ENCODE data around the gene PRDX6. TPM values are rescaled to one million over a fixed set of nuclear protein-coding genes. Genes with fewer than 3 reads are reported as not detected.

Gene PRDX6
- total and polyA plus RNA-seq, 2 of the 8 experiments (the other 6 are each of a cell fraction or from before 2014, with no cell fraction given), result 348 to 677 TPM

GRCh38 chr1:173520799-173521198 lies 43.7 kb downstream of the PRDX6 start:
- Histone ChIP-seq H3K4me3 (ENCODE audit: extremely low read depth in 1 of 4, insufficient read depth in 2 of 4, low read depth in 3 of 4, low read length in 4 of 4) (no peak overlapping the region), H3K56ac (replicated peaks; ENCODE audit: insufficient read length, low read depth, low read length) (no peak overlapping the region), H3K18ac (ENCODE audit: extremely low read depth, low read length) (no peak overlapping the region), H4K91ac (replicated peaks; ENCODE audit: insufficient read length, low read length) (no peak overlapping the region), H3K27ac (ENCODE audit: low read depth, low read length) (no peak overlapping the region), H4K8ac (ENCODE audit: extremely low read depth, insufficient read depth, low read length) (no peak overlapping the region), H2AK5ac (ENCODE audit: low read depth, low read length) (no peak overlapping the region), H3K36me3 (ENCODE audit: control insufficient read depth in 2 of 4, insufficient read depth in 4 of 4, low read length in 3 of 4) (no peaks in the 10 kb centered on the region), H3K14ac (ENCODE audit: insufficient read length) (no peak overlapping the region), H3K79me1 (ENCODE audit: low read depth, low read length) (no peaks in the 10 kb centered on the region; the same call in 1 of the 2 replicates), H3K9me3 (ENCODE audit: insufficient read depth in 2 of 2, low read depth in 1 of 2, low read length in 1 of 2) (no peaks in the 10 kb centered on the region), H2AFZ (ENCODE audit: low read length) (no peak overlapping the region), H3K4me2 (ENCODE audit: insufficient read depth in 1 of 2, low read depth in 2 of 2, low read length in 2 of 2) (no peak overlapping the region), H2BK15ac (ENCODE audit: low read length) (no peak overlapping the region), H3K23me2 (ENCODE audit: low read depth, low read length) (no peaks in the 10 kb centered on the region), H3K9ac (replicated peaks in 1 of 4; ENCODE audit: extremely low read depth in 1 of 4, low read depth in 3 of 4, low read length in 3 of 4) (no peak overlapping the region), H3K79me2 (ENCODE audit: control insufficient read depth in 1 of 2, insufficient read depth in 2 of 2, low read length in 2 of 2) (no peaks in the 10 kb centered on the region), H4K5ac (ENCODE audit: insufficient read length, low read depth, low read length) (no peak overlapping the region), H3K4me1 (replicated peaks in 1 of 4; ENCODE audit: control insufficient read depth in 3 of 4, insufficient read depth in 4 of 4, low read length in 3 of 4) (peaks cover 0 to 4% (median 0%) of the 10 kb centered on the region in 4 experiments; a peak in 1 of 7 replicates), H2BK12ac (ENCODE audit: low read depth, low read length) (no peak overlapping the region), H2BK20ac (ENCODE audit: low read length) (no peak overlapping the region), H4K20me1 (replicated peaks in 1 of 2; ENCODE audit: control insufficient read depth in 1 of 2, insufficient read depth in 2 of 2, low read length in 2 of 2) (no peaks in the 10 kb centered on the region), H3K27me3 (replicated peaks in 1 of 4; ENCODE audit: control insufficient read depth in 3 of 4, extremely low read depth in 1 of 4, insufficient read depth in 3 of 4, low read length in 3 of 4) (no peaks in the 10 kb centered on the region), H3K23ac (ENCODE audit: insufficient read length) (no peak overlapping the region), H2BK5ac (ENCODE audit: low read depth, low read length) (no peak overlapping the region), H3K4ac (replicated peaks; ENCODE audit: insufficient read length, low read depth, low read length) (no peak overlapping the region), H2BK120ac (replicated peaks; ENCODE audit: low read depth, low read length) (no peak overlapping the region)
- WGBS, 2 experiments (ENCODE audit: extremely low coverage in 1 of 2, insufficient coverage in 1 of 2, insufficient read length in 1 of 2, insufficient replicate concordance in 2 of 2, low coverage in 1 of 2, low lambda C conversion rate in 2 of 2, missing lambda C conversion rate in 1 of 2), result 93% methylated on average over 2 of the region's 2 CpGs; no CpG with 5 or more reads in 1 of the 2 experiments
- CTCF ChIA-PET (ENCODE audit: partially characterized antibody), result no interaction called here
- POLR2A ChIA-PET (ENCODE audit: partially characterized antibody), result no interaction called here
- FAIRE-seq, result no peak
- DNase-seq (ENCODE audit: low read depth in 1 of 2, low spot score in 2 of 2), result no peak
- no peak for TF ChIP-seq POLR2A (IDR thresholded peaks at IDR 0.05; ENCODE audit: control extremely low read depth in 1 of 2, low read depth in 2 of 2, low read length in 2 of 2)
- no peak for TF ChIP-seq CTCF (IDR thresholded peaks at IDR 0.05; ENCODE audit: control extremely low read depth in 1 of 3, insufficient read depth in 1 of 3, low read depth in 1 of 3, low read length in 3 of 3)
- TF ChIP-seq POLR2AphosphoS5 (IDR thresholded peaks at IDR 0.05; ENCODE audit: low read depth, low read length), result no peak
- TF ChIP-seq GTF2F1 (IDR thresholded peaks at IDR 0.05; ENCODE audit: borderline replicate concordance, low read depth, low read length), result no peak
- no peak for TF ChIP-seq TAF7 (optimal IDR thresholded peaks at IDR 0.05; ENCODE audit: borderline replicate concordance, low read depth, low read length)
- TF ChIP-seq YY1 (IDR thresholded peaks at IDR 0.05; ENCODE audit: low read depth, low read length), result no peak
- no peak for TF ChIP-seq EZH2 (IDR thresholded peaks at IDR 0.05; ENCODE audit: low read depth, low read length, severe bottlenecking)
- TF ChIP-seq EGR1 (IDR thresholded peaks at IDR 0.05; ENCODE audit: borderline replicate concordance, low read depth, low read length), result no peak
- no peak for TF ChIP-seq BACH1 (IDR thresholded peaks at IDR 0.05; ENCODE audit: low read length)
- TF ChIP-seq ATF3 (IDR thresholded peaks at IDR 0.05; ENCODE audit: insufficient read depth, low read depth, low read length), result no peak
- TF ChIP-seq SIRT6 (IDR thresholded peaks at IDR 0.05; ENCODE audit: low read length), result no peak
- no peak for TF ChIP-seq SP4 (IDR thresholded peaks at IDR 0.05; ENCODE audit: low read length)
- no peak for TF ChIP-seq SRF (IDR thresholded peaks at IDR 0.05; ENCODE audit: low read depth, low read length)

Data from H1 (cell line).